Aorta (tissue), 5 donors: ENCODE data around the gene C6. TPM values are rescaled to one million over a fixed set of nuclear protein-coding genes. Genes with fewer than 3 reads are reported as not detected.
"Not testable (repeated sequence)": the region's sequence is repeated elsewhere in the genome, so short reads cannot be mapped to it uniquely, and the experiment has no call there.

ENCODE experiments used
- ATAC-seq: fragments of 200-7000 bp; cut with Tn5 transposase; one replicate; pipeline ENCODE4 v1.9.1; 2022; ENCODE audit warnings: moderate library complexity; ENCODE audit not compliant: low FRiP score
- DNase-seq, 2 donors: peaks; one replicate each; pipeline ENCODE4 v3.0.0-alpha.2; 2020
- H3K27ac ChIP-seq, 2 donors: one replicate each; pipeline ENCODE4 v1.5.1; 2013; ENCODE audit warnings: low read length in 2 of 2, mild to moderate bottlenecking in 2 of 2, moderate library complexity in 2 of 2, control low read depth in 1 of 2, inconsistent platforms in 1 of 2, low read depth in 1 of 2
- H3K27me3 ChIP-seq, 2 donors: one replicate each; pipeline ENCODE4 v1.6.1; 2013; ENCODE audit warnings: control low read depth in 1 of 2, low read length in 1 of 2, mild to moderate bottlenecking in 1 of 2, moderate library complexity in 1 of 2; ENCODE audit not compliant: insufficient read depth in 2 of 2, control insufficient read depth in 1 of 2
- H3K36me3 ChIP-seq, 2 donors: one replicate each; pipeline ENCODE4 v1.6.1; 2013; ENCODE audit warnings: control low read depth in 1 of 2, low read length in 1 of 2, mild to moderate bottlenecking in 1 of 2; ENCODE audit not compliant: insufficient read depth in 2 of 2, control insufficient read depth in 1 of 2
- H3K4me1 ChIP-seq, 2 donors: one replicate each; pipeline ENCODE4 v1.6.1; 2013; ENCODE audit warnings: low read length in 2 of 2, control low read depth in 1 of 2, mild to moderate bottlenecking in 1 of 2, moderate library complexity in 1 of 2; ENCODE audit not compliant: insufficient read depth in 2 of 2, control insufficient read depth in 1 of 2
- H3K4me3 ChIP-seq, 2 donors: one replicate each; pipeline ENCODE4 v1.5.1; 2013; ENCODE audit warnings: low read length in 2 of 2, control low read depth in 1 of 2, mild to moderate bottlenecking in 1 of 2
- H3K9me3 ChIP-seq: one replicate; pipeline ENCODE4 v1.6.1; 2013; ENCODE audit warnings: mild to moderate bottlenecking, low read length; ENCODE audit not compliant: control insufficient read depth
- WGBS, 2 donors: extraction: QIAGEN DNeasy Blood & Tissue Kit; methylation state at CpG; one replicate each; pipeline ENCODE4 v1.1.7; 2013; 5-methylcytosine and 5-hydroxymethylcytosine counted together
- intact Hi-C, 2 donors: fragments of 100-400 bp; cut with DNase I; formaldehyde crosslinking; loops; one replicate each; pipeline versions ENCODE4 v1.14.2 to v1.15.0; 2022
- polyA plus RNA-seq, 2 donors: library from polyadenylated mRNA; stranded (reverse); fragments of 200-250 nt; gene quantifications; one replicate each; pipeline ENCODE4 v1.2.3, GENCODE V29; 2013
- total RNA-seq, 2 donors: library from RNA; stranded (reverse); fragmentation: NEBNext Ultra II Directional; extraction: Animal tissue kit (Norgen Biotek cat#: 25700); gene quantifications; one replicate each; pipeline ENCODE4 v1.2.1, GENCODE V29; 2021
- donor health status: healthy with polysubstance abuse.
- donor health status: Bipolar disorder and iron deficiency.
- donor health status: DM: no; HTN: no; CAD: no.
- donor health status: DM: no; HTN: no; CAD: no.
- donor health status: DM: yes; HTN: yes; CAD: no.

C6 gene
- total and polyA plus RNA-seq, 4 donors = 0.20 to 3.0 (median 1.7) TPM; not detected in 1

DNA sequence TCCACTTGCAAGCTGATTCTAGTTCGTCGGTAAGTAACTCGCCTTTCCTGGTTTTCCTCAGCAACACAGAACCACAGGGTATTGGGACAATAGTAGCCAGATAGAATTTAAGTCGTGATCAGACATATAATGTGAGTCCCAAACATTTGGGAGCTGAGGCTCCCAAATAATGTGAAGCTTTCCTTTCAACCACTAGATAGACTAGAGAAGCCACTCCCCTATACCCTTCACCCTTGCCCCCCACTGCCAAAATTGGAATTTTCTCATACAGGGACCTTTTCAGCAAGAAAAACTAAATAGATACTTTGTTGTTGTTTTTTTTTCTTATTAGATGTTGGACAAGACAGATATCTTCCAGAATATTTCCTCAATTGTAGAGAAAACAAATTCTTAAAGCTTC, 1.9 kb downstream of the C6 start:
- Histone ChIP-seq H3K4me1 (no peaks in the 10 kb centered on the region), H3K27ac (no peak overlapping the region), H3K27me3 (no peaks in the 10 kb centered on the region), H3K9me3 (no peaks in the 10 kb centered on the region), H3K36me3 (no peaks in the 10 kb centered on the region), H3K4me3 (no peak overlapping the region)
- no peak for ATAC-seq
- 91 to 92% methylated on average over 4 of the region's 4 CpGs for WGBS, 2 donors
- no peak for DNase-seq
- intact Hi-C loops = no loop called here

DNA sequence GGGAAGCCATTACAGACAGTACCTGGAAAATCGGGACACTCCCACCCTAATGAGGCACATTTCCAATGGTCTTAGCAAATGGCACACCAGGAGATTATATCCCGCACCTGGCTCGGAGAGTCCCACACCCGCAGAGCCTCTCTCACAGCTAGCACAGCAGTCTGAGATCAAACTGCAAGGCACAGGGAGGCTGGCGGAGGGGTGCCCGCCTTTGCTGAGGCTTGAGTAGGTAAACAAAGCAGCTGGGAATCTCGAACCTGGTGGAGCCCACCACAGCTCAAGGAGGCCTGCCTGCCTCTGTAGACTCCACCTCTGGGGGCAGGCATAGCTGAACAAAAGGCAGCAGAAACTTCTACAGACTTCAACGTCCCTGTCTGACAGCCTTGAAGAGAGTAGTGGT, 7.9 kb downstream of the C6 start:
- ATAC-seq, H3K4me3 ChIP-seq, H3K27me3 ChIP-seq, H3K9me3 ChIP-seq, H3K36me3 ChIP-seq, H3K27ac ChIP-seq, DNase-seq, H3K4me1 ChIP-seq, intact Hi-C loops: not testable (repeated sequence)
- WGBS, 2 donors = 83 to 93% methylated on average over 8 of the region's 8 CpGs

DNA sequence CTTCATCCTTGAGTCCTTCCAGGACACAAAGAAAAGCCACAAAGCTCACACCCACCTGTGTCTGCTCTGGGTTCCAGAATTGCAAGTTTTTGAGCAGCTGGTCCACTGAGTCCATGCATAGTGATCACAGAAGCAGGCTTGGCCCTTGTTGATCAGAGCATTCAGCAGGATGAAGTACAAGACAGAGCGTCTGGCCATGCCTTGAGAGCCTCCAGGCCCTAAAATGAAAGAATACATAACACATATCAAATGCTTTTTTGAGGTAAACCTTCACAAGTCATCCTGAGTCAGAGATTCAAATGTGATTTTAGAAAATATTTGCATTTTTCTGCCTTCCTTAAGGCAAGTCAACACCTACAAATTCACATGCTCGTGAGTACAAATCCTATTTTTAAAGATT, 10.3 kb downstream of the C6 start:
- 71 to 95% methylated on average over 2 of the region's 2 CpGs for WGBS, 2 donors
- H3K36me3 ChIP-seq = no peaks in the 10 kb centered on the region
- H3K4me3 ChIP-seq = no peak overlapping the region
- no peaks in the 10 kb centered on the region for H3K27me3 ChIP-seq
- intact Hi-C loops = no loop called here
- no peaks in the 10 kb centered on the region for H3K9me3 ChIP-seq
- H3K27ac ChIP-seq = no peak overlapping the region
- H3K4me1 ChIP-seq = no peaks in the 10 kb centered on the region
- DNase-seq = no peak
- no peak for ATAC-seq

DNA sequence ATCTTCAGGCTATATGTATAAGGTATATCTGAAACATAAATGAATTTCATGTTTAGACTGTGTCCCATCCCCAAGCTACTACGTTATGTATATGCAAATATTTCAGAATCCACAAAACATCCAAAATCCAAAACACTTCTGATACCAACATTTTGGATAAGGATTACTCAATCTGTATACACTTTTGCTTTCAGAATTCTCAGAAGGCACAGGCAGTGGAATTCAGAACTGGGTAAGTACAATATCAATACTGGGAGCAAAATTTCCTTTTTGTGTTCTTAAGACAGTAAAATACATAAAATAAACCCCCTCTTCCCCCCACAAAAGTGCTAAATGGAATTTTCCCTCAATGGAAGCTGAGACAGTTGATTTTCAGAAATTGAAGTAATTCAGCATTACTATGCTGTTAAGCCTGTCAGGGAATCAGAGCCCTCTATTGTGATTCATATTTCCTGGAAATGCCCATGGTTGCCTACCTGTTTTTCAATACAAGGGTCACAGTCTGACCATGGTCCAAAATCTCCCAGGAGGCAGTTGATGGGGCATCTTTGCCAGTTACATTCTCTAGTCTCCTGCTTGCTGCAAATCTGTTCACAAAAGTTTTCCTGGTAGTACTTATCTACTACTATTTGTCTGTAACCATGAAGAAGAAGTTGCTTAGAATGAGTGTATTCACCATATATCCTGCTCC, 12.1 kb downstream of the C6 start:
- H3K27me3 ChIP-seq = no peaks in the 10 kb centered on the region
- H3K4me1 ChIP-seq = no peaks in the 10 kb centered on the region
- intact Hi-C loops = no loop called here
- DNase-seq (no peak), ATAC-seq (no peak)
- no peaks in the 10 kb centered on the region for H3K36me3 ChIP-seq
- 69 to 82% methylated on average over 1 of the region's 1 CpG for WGBS, 2 donors
- H3K4me3 ChIP-seq = no peak overlapping the region
- H3K9me3 ChIP-seq = no peaks in the 10 kb centered on the region
- no peak overlapping the region for H3K27ac ChIP-seq

DNA sequence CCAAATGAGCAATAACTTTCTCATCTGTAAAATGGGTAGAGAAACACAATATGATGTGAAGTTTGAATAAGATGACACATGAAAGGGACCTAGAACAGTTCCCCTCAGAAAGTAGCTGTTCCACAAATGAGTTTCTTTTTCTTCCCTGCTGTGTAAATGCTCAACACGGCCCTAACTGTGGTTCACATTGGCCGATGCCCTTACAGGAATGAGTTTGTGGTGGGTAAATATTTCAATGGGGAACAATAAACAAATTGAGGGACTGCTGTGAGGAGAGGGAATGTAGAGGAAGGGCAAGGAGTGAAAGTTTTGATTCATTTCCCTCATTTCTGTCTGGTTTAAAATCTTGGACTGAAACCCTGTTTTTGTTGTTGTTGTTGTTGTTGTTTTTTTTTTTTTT, 12.8 kb downstream of the C6 start:
- no peak for DNase-seq
- no peak overlapping the region for H3K27ac ChIP-seq
- no peak for ATAC-seq
- H3K4me3 ChIP-seq = no peak overlapping the region
- WGBS, 2 donors = 80 to 81% methylated on average over 2 of the region's 2 CpGs
- no peaks in the 10 kb centered on the region for H3K4me1 ChIP-seq
- no peaks in the 10 kb centered on the region for H3K9me3 ChIP-seq
- no peaks in the 10 kb centered on the region for H3K36me3 ChIP-seq
- intact Hi-C loops = no loop called here
- no peaks in the 10 kb centered on the region for H3K27me3 ChIP-seq

DNA sequence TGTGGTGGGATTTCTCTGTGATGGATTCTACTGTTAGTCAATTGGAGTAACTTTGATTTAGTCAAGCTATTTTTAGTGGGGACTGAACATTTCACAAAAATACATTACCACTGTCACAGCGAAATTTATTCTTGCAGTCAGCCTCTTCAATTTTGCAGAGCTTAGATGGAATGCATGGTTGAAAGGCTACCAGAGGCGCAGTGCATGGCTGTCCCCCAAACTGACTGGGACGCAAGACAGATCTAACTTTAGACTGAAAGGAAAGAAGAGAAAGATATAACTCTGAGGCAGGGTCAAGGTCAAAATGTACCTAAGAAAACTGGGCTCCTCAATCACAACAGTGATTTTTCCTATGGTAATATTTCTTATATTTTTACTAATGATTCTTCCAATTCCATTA, 13.7 kb downstream of the C6 start:
- H3K27ac ChIP-seq = no peak overlapping the region
- no peaks in the 10 kb centered on the region for H3K36me3 ChIP-seq
- DNase-seq (no peak), ATAC-seq (no peak)
- no peaks in the 10 kb centered on the region for H3K27me3 ChIP-seq
- H3K4me3 ChIP-seq = no peak overlapping the region
- H3K4me1 ChIP-seq = no peaks in the 10 kb centered on the region
- WGBS, 2 donors = 18 to 36% methylated on average over 3 of the region's 3 CpGs
- intact Hi-C loops = loop anchor here in 1 of 2 donors (5.0 kb wide), 1 partner anchor 53 kb away; no protein-coding TSS in a partner anchor
- no peaks in the 10 kb centered on the region for H3K9me3 ChIP-seq

DNA sequence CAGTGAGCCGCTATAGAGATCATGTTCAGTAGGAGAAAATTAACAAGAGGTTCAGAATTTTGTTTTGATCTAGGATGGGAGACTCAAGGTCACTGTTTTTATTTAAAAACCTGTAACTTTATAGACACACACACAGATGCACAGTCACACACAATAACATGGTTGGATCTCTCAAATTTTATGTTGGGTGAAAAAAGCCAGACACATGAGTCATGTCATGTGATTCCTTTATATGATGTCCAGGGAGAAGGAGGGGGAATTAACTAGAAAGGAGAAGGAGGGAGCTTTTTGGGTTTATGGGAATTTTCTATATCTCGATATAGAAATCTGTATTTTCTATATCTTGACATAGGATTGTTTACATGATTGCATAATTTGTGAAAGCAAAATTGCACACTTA, 17.1 kb downstream of the C6 start:
- ATAC-seq (no peak), DNase-seq (no peak)
- Histone ChIP-seq H3K27me3 (no peaks in the 10 kb centered on the region), H3K4me1 (no peaks in the 10 kb centered on the region), H3K36me3 (no peaks in the 10 kb centered on the region), H3K9me3 (no peaks in the 10 kb centered on the region), H3K4me3 (no peak overlapping the region), H3K27ac (no peak overlapping the region)
- WGBS, 2 donors = 95 to 97% methylated on average over 2 of the region's 2 CpGs
- intact Hi-C loops = loop anchor here in 1 of 2 donors (5.0 kb wide), 1 partner anchor 56 kb away; no protein-coding TSS in a partner anchor

DNA sequence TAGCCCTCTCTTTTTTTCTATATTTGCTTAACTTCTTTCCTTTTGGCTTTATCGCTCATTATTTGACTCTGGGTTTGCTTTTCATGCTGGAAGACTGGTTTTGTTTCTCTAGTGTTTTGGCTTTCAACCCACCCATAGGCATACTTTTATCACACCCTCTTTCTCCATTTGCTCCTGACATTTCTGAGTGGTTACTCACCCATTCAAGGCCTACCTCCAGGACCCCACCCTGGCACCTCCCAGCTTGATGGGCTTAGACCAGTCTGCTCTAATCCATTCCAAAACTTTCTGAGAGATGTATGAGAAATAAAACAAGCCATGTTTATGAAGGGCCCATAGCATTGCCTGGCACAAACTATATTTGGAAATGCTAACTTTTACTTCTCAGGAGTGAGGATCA, 18.1 kb downstream of the C6 start:
- ATAC-seq (no peak), DNase-seq (no peak)
- Histone ChIP-seq H3K36me3 (no peaks in the 10 kb centered on the region), H3K9me3 (no peaks in the 10 kb centered on the region), H3K4me1 (no peaks in the 10 kb centered on the region), H3K27me3 (no peaks in the 10 kb centered on the region), H3K4me3 (no peak overlapping the region), H3K27ac (no peak overlapping the region)
- intact Hi-C loops = loop anchor here in 1 of 2 donors (5.0 kb wide), 1 partner anchor 57 kb away; no protein-coding TSS in a partner anchor
- 93 to 100% methylated on average over 1 of the region's 1 CpG for WGBS, 2 donors

DNA sequence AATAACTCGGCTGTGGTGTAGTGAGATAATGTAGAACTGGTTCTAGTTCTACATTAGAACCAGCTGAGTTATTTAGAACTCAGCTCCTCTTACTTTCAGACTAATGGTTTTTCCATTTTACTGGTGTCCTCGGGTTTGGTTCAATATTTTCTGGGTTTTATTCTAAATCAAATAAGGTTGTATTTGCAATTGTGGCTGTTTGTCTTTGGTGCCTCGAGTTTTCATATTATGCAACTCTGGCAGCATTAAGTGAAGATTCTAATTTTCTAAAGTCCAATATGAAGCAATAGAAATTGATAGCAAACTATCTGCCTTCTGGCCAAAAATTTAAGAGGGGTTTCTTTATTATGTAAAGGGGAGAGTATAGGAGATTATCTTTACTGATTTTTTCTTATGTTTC, 19.0 kb downstream of the C6 start:
- H3K9me3 ChIP-seq = no peaks in the 10 kb centered on the region
- H3K36me3 ChIP-seq = no peaks in the 10 kb centered on the region
- no peaks in the 10 kb centered on the region for H3K4me1 ChIP-seq
- WGBS, 2 donors = 65 to 77% methylated on average over 3 of the region's 3 CpGs
- H3K27me3 ChIP-seq = no peaks in the 10 kb centered on the region
- DNase-seq (no peak), ATAC-seq (no peak)
- H3K27ac ChIP-seq = no peak overlapping the region
- intact Hi-C loops = loop anchor here in 1 of 2 donors (5.0 kb wide), 1 partner anchor 202 kb away; no protein-coding TSS in a partner anchor
- H3K4me3 ChIP-seq = no peak overlapping the region
